Right forelimb (tissue), 1 donor: ENCODE measurements around the gene KIF21B.
A peak's percentile ranks its signal among the peaks of the same experiment; 100 is the strongest.

ENCODE experiments used
- DNase-seq: peaks from one replicate; pipeline ENCODE4 v3.0.0-alpha.2; 2018

The KIF21B gene, protein sequence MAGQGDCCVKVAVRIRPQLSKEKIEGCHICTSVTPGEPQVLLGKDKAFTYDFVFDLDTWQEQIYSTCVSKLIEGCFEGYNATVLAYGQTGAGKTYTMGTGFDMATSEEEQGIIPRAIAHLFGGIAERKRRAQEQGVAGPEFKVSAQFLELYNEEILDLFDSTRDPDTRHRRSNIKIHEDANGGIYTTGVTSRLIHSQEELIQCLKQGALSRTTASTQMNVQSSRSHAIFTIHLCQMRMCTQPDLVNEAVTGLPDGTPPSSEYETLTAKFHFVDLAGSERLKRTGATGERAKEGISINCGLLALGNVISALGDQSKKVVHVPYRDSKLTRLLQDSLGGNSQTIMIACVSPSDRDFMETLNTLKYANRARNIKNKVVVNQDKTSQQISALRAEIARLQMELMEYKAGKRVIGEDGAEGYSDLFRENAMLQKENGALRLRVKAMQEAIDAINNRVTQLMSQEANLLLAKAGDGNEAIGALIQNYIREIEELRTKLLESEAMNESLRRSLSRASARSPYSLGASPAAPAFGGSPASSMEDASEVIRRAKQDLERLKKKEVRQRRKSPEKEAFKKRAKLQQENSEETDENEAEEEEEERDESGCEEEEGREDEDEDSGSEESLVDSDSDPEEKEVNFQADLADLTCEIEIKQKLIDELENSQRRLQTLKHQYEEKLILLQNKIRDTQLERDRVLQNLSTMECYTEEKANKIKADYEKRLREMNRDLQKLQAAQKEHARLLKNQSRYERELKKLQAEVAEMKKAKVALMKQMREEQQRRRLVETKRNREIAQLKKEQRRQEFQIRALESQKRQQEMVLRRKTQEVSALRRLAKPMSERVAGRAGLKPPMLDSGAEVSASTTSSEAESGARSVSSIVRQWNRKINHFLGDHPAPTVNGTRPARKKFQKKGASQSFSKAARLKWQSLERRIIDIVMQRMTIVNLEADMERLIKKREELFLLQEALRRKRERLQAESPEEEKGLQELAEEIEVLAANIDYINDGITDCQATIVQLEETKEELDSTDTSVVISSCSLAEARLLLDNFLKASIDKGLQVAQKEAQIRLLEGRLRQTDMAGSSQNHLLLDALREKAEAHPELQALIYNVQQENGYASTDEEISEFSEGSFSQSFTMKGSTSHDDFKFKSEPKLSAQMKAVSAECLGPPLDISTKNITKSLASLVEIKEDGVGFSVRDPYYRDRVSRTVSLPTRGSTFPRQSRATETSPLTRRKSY (N-terminal part only)

DNA sequence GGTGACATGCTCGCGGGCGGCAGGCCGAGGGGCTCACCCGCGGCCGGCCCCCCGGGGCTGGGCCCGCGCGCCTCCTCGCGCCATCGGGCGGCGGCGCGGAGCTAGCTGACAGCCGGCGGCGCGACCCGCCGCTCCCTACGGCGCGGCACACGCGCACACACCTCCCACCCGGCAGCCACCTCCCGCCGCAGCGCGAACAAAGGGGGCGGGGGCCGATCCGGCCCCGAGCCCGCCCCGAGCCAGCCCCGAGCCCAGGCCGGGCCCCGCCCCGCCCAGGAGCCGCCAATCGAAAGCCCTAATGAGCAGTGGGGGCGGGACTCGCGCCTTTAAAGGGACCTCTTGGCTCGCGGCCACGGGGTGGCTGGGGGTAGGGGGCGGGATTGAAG is at the start of gene KIF21B:
TSS of gene KIF21B (minus strand) at position 198 of the 386 bp plus-strand sequence. CDS start 331 bp downstream, outside the sequence.
- peak; percentile 83 for DNase-seq

- no peak for DNase-seq
Measured at GRCh38 chr1:201072922-201073321, 49.4 kb upstream of the KIF21B start.

GRCh38 chr1:201072149-201072548 is 48.6 kb upstream of the KIF21B start:
- no peak for DNase-seq

DNA sequence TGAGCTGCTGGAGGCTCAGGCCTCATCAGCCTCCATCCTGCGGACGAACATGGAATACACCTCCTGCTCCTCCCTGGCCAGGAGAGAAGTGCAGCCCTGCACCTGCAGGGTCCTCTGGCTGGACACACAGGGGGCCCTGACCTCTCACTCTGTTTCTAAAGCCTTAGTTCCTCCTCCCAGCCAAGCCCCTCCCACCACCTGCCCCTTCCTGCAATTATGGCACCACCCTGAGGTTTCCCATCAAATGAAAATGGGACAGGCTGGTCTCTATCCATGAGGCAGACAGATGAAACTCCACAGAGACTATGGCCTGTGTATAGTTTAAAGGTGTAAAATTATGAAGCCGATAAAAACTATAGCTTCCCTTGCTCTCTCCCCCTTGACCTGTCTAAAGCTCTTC is 46.1 kb upstream of the KIF21B start:
- no peak for DNase-seq

GRCh38 chr1:201068976-201069375 is 45.5 kb upstream of the KIF21B start:
- DNase-seq: no peak

- DNase-seq: no peak
Measured at GRCh38 chr1:201066986-201067385, 43.5 kb upstream of the KIF21B start.

- no peak for DNase-seq
Measured at GRCh38 chr1:201065686-201066085, 42.2 kb upstream of the KIF21B start.

DNA sequence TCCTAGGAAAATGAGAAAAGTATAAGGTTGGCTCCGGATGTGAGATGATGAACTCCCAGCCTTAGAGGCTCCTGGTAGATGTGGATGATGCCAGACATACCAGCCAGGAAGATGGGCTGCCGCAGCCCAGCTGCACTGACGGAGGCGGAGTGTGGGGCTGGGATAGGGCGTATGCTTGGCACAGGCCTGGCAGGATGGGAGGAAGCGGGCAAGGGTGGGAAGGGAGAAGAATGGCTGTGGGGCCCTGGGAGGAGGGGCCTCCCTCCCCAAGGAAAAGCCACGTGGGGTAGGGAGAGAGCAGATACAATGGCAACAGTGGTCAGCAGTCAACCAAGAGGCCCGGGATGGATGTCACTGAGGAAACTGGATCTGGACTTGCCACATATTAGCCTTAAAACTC is 41.3 kb upstream of the KIF21B start:
- DNase-seq: no peak

- DNase-seq: no peak
Measured at GRCh38 chr1:201063145-201063544, 39.6 kb upstream of the KIF21B start.

GRCh38 chr1:201062511-201063091 is 39.1 kb upstream of the KIF21B start:
- DNase-seq: no peak

DNA sequence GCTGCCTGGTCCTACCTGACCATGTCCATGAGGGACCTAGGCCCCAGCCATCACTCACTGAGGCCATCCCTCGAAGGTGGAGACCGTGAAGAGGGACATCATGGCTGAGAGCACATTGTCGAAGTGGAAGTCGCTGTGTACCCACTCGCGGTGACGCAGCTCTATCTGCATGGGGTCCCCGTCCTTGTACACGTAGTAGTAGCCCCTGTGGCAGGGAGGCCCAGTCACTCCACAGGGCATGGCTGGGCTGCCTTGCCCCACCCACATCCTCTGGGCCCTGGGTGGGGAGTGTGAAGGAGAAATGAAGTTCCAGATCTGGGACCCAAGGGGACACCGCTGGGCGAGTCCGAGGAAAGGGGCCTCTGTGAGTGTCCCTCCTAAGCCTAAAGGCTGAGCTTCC is 38.4 kb upstream of the KIF21B start:
- DNase-seq: no peak

DNA sequence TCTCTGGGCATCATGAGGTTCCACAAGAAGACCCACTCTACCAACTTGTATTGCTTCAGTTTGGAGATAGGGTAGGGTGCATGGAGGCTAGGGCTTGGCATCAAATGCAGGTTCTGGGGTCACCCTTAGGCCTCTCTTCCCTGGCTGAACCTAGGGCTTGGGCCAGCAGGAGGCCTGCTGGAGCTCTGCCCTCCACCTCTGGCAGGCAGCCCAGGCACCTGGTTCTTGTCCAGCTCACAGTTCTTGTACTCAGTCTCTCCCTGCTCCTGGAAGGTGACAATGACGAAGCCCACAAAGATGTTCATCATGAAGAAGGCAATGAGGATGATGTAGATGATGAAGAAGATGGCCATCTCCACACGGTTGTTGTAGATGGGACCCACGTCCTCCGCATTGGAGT is 37.5 kb upstream of the KIF21B start:
- DNase-seq: no peak

DNA sequence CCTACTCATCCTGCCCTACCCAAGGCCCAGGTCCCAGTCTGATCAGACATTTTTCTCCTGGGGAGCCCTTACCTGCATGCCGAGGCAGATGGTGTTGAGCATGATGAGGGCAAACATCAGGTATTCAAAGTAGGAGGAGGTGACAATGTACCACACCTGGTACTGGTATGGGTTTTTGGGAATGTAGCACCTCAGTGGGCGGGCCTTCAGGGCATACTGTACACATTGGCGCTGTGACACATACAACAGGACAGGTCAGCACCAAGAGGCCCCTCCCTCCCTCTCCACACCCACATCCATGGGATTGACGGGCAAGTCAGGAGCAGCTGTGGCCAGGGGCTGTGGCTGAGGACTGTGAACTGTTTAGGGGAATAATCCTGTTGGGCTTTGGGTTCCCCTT is 37.1 kb upstream of the KIF21B start:
- DNase-seq: no peak

- DNase-seq: no peak
Measured at GRCh38 chr1:201059871-201060555, 36.5 kb upstream of the KIF21B start.

GRCh38 chr1:201059401-201059800 is 35.9 kb upstream of the KIF21B start:
- no peak for DNase-seq

DNA sequence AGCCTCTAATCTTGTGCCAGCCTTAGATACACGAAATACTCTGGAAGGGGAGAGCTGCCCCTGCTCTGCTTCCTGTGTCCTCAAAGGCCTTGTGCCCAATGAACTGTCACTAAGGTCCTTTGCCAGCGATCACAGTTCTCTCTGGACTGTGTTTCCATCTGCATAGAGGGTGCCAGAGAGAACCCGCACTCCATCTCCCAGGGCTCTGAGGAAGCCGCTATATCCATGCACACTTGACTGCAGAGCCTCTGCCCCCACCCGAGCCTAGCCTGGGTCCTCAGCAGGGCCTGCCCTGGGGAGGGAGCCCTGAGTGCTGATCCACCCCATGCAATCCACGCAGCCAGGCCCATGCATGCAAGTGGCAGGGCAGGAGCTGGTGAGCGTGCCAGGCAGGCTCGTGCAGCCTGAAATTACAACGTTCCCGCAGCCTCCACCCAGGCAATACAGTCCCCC is 30.6 kb upstream of the KIF21B start:
- DNase-seq: no peak

- DNase-seq: no peak
Measured at GRCh38 chr1:201053155-201053860, 29.8 kb upstream of the KIF21B start.

DNA sequence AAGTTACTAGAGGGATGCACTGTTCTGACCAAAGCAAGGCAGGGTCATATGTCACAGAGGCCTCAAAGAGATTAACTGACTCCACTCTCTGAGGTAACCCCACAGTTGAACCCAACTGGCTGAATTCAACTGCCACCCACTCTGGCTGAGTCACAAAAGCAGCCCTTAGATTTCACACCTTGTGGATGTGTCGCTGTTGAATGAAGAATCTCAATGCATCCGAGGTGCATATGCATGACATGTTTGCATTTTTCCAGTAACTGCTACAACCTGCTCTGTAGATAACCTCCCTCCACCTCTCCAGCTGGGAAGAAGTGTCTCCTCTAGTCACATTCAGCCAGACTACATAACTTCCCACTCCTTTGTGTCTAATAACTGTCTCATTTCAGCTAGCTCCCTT is 27.9 kb upstream of the KIF21B start:
- no peak for DNase-seq

DNA sequence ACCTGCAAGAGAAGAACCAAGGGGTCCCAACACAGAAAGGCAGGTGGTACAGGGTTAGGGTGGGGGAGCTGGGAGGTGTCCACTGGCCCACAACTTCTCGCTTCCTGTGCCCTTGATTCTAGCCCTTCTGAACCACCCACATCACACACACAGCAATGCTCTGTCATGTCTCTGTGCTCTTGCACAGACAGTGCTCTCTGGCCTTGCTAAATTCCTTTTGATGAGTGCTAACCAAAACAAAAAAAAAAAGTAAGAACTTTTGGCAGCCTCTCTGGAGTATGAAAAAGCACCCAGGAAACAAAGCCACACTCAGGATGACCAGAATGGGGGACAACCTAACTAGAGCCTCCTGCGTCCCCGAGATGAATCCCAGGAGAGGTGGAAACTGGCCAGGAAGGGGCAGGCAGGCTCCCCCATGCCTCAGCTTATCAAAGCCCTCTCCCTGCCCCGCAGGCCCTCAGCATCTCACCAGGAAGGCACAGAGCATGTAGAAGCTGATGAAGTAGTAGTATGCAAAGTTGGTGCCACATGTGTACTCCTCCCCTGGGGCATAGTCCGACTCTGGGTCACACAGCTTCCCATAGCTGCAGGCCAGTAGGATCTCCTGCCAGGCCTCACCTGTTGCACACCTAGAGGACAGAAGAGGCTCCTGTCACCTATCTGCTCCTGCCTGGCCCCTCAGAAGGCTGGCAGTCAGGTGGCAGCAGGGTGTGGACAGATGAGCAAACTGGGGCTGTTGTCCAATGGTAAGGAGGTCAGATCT is 27.2 kb upstream of the KIF21B start:
- DNase-seq: no peak

DNA sequence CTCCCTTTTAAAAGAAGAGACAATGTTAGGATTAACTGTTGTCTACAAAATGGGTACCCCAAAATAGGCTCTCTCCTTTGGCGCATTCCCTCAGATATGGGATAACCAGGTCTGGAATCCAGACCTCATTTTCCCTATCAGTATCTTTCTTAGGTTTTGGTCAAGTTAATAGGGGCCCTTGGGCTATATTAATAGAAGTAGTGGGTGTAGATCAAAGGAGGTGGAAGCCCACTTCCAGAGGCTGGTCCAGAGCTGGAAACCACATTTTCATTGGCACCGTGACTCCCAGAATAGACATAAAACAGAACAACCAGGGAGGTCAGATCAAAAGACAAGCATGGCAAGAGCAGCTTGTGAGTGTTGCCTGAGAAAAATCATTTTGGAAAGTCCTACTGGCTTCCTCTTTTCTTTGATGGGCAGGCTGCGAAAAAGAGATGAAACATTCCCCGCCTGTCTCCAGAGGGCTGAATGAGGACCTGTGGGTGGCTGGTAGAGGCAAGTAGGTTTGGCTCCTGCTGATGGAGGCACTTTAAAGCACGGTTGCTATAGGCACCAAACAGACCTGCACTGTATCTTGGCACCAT is 25.8 kb upstream of the KIF21B start:
- no peak for DNase-seq
